ENCODE measurements around the gene OCA2.
"Not testable (repeated sequence)": the region's sequence is repeated elsewhere in the genome, so short reads cannot be mapped to it uniquely, and the experiment has no call there.

Gene OCA2

GRCh38 chr15:27725731-27726130, 373.4 kb downstream of the OCA2 start:
- no peak for DNase-seq (ENCODE audit: low read depth in 2 of 2)

- no peak for DNase-seq (ENCODE audit: low read depth in 2 of 2)
Measured at GRCh38 chr15:27723821-27724220, 375.3 kb downstream of the OCA2 start.

- no peak for DNase-seq (ENCODE audit: low read depth in 2 of 2)
Measured at GRCh38 chr15:27722102-27722501, 377.0 kb downstream of the OCA2 start.

GRCh38 chr15:27714675-27715074, 384.4 kb downstream of the OCA2 start:
- no peak for DNase-seq (ENCODE audit: low read depth in 2 of 2)

GRCh38 chr15:27713850-27714249, 385.3 kb downstream of the OCA2 start:
- not testable (repeated sequence) for DNase-seq (ENCODE audit: low read depth in 2 of 2)

- DNase-seq (ENCODE audit: low read depth in 2 of 2) = no peak
Measured at GRCh38 chr15:27707257-27707656, 391.9 kb downstream of the OCA2 start.

GRCh38 chr15:27706300-27706699, 392.8 kb downstream of the OCA2 start:
- no peak for DNase-seq (ENCODE audit: low read depth in 2 of 2)

- DNase-seq (ENCODE audit: low read depth in 2 of 2) = no peak
Measured at GRCh38 chr15:27705056-27705455, 394.1 kb downstream of the OCA2 start.
